HG03521 (cell line): Measurements from ENCODE around the gene TSR3.

Experiments used
- ATAC-seq: cut with Tn5 transposase; IDR thresholded peaks from one replicate; pipeline ENCODE4 v1.9.1; 2021; ENCODE audit warnings: mild to moderate bottlenecking, moderate library complexity; ENCODE audit not compliant: unreplicated experiment

Gene TSR3

GRCh38 chr16:1351582-1352362 lies at the start of gene TSR3, which contains the start of gene GNPTG:
Gene TSR3, minus strand, starts transcription at chr16:1351878. Its CDS starts 74 bp downstream, at chr16:1351804.
Gene GNPTG, plus strand, starts transcription at chr16:1351931. Its CDS starts 35 bp downstream, at chr16:1351966.
- peak; percentile 77 for ATAC-seq

DNA sequence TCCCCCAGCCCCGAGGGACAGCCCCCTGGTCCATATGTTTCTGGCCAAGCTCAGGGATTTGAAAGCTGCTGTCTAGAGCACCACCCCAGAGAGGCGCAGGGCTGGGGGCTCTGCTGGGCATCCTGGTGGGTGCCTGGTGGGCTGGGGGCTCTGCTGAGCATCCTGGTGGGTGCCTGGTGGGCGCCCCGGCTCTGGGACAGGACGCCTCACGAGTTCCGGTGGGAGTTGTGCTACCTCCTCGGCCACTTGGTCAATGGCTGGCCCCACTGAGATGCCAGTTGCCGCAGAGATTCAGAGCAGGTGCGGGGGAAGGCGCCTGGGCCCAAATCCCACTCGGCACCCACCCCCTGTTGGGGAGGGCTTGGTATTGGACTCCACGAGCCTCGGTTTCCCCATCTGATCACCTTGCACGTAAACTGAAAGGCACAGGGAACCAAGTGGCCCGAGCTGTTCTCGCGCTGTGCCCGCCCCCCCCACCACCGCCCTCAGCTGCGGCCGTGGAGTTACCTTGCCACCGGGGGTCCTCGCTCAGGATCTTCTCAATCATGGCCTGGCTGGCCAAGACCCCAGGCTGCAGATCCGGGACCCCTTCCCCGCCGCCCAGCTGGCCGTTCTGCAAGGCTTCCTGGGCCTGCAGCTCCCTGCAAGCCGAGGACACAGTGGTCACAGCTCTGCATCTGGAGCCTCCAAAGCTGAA lies 49.5 kb upstream of the TSR3 start:
- ATAC-seq, result no peak

GRCh38 chr16:1398826-1399581 lies 47.3 kb upstream of the TSR3 start:
- no peak for ATAC-seq

DNA sequence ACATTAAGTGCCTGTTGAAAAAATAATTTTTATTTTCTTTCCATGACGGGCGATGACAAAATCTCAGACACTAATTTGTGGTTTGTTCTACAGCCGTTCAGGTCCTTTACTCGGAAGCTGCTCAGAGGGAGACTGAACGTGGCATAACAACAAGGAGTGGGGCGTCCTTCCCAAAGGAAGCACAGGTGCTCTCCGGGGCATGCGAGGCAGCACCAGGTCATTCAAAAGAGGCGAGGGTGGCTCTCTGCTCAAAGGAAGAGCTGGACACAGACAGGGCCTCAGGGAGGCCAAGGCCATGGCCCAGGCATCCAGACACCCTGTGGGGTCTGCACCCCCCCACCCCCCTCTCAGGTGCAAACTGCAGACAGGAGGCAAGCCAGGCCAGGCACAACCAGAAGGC lies 46.7 kb upstream of the TSR3 start:
- no peak for ATAC-seq

- no peak for ATAC-seq
These were observed 46.1 kb upstream of the TSR3 start for GRCh38 chr16:1397779-1398178.

DNA sequence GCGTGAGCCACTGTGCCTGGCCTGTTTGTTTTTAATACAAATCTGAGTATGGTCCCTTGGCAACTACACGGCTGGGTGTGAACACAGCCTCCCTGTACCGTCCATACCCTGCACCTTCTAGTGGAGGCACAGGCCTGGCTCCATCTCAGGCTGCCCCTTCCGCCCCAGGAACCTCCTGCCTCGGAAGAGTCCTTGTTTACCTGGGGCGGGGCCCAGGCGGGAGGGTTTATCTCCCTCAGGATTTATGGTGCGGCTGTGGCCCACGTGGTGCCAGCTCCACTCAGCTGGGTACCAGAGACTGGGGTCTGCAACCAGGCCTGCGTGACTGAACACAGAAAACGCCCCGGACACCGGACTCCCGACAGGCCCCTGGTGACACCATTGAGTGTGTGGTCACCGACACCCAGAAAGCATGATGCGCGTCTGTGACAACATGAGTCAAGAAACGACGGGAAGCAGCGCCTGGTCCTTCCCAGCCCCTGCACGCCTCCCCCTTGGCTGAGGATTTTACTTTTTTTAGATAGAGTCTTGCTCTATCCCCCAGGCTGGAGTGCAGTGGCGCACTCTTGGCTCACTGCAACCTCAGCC lies 43.9 kb upstream of the TSR3 start:
- no peak for ATAC-seq

- ATAC-seq, result no peak
These were observed 42.8 kb upstream of the TSR3 start for GRCh38 chr16:1394367-1394951.

DNA sequence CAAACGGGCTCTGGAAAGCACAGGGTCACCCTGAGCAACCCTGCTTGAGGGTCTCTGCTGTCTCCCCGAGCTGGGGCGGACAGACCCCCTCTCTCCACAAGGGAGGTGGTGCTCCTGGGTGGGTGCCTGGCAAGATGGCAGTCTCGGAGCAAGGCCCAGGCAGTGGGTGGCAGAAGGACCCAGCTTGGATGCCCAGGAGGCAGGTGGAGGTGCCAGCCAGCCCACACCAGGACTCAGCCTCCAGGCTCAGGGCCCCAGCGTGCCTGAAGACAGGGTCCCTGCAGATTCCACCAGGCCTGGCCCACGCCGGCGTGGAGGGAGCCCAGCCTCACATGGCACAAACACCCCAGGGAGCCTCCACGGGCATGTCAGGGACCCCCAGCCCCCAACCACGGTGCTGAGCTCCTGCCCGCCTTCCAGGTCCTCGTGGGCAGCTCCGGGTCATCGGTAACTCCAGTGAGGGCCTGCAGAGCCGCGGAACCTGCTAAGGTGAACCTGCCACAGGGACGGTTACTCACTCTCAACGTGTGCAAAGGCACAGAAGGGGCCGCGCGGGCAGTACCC lies 42.0 kb upstream of the TSR3 start:
- no peak for ATAC-seq

DNA sequence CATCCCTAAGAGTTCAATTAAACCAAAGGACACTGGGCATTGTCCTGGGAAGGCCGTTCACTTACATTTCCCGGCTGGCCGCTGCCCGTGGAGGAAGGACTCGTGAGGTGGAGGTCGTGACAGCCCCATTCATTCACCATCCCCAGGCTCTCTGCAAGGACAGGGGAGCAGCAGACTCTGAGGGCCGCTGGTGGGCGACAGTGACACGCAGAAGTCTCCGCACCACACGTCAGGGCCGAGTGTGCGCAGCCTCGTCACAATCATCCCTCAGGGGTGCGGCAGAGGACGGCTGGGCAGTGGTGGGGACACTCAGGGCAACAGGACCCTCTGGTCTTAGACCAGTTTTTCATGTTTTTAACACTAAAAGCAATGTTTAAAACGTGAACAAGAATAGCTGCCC lies 41.1 kb upstream of the TSR3 start:
- no peak for ATAC-seq

GRCh38 chr16:1390239-1390779 lies 38.6 kb upstream of the TSR3 start:
- no peak for ATAC-seq

- no peak for ATAC-seq
These were observed 38.1 kb upstream of the TSR3 start for GRCh38 chr16:1389762-1390161.

DNA sequence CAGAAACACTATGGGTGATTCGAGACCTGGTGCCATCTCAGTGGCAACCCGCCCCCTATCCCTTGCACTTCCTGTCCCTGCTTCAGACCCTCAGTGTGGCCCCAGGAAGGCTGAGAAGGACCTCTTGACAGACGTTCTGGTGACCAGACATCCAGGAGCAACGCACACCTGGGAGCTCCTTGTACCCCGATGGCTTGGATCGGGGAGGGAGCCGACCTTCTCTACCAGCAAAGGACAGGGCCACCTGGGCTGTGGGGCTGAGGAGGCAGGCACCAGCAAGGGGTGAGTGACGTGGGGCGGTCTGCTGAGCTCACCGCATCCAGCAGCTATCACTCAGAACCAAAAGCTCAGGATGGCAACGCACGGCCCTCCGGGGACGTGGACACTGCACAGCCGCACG lies 35.7 kb upstream of the TSR3 start:
- no peak for ATAC-seq

DNA sequence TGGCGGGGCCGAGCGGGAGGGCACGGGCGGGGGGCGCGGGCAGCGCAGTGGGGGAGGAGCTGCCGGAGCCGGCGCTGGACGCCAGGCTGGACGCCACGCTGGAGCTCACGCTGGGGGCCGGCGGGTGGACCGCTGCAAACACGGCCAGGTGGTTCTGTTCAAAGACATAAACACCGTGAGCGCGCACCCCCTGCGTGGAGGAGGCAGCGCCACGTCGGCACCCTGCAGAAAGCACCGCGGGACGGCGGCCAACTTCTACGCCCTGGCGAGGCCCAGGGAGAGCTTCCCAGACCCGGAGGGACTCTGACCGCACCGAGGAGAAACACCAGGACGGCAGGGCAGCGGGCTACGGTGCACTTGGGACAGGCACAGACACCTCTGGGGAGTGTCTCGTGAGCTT lies 33.6 kb upstream of the TSR3 start:
- ATAC-seq, result no peak

- ATAC-seq, result no peak
These were observed 31.9 kb upstream of the TSR3 start for GRCh38 chr16:1383556-1383955.

- ATAC-seq, result no peak
These were observed 30.1 kb upstream of the TSR3 start for GRCh38 chr16:1381612-1382406.

- no peak for ATAC-seq
These were observed 28.5 kb upstream of the TSR3 start for GRCh38 chr16:1380195-1380594.

- peak; percentile 40 for ATAC-seq
These were observed 27.8 kb upstream of the TSR3 start for GRCh38 chr16:1379304-1380076.

- ATAC-seq, result peak; percentile 30
These were observed 27.2 kb upstream of the TSR3 start for GRCh38 chr16:1378804-1379303.
